IPS DF 19.7 (cell line): ENCODE measurements around the gene ANO8.
"Not testable (repeated sequence)": the region's sequence is repeated elsewhere in the genome, so short reads cannot be mapped to it uniquely, and the experiment has no call there.

ENCODE experiments used
- DNase-seq: peaks from one replicate; pipeline ENCODE4 v3.0.0-alpha.2; 2013; ENCODE audit warnings: low read depth, low spot score

The ANO8 gene

GRCh38 chr19:17312189-17313113, 22.2 kb downstream of the ANO8 start:
- no peak for DNase-seq

- DNase-seq = no peak
These were observed 23.0 kb downstream of the ANO8 start for GRCh38 chr19:17311455-17312188.

- DNase-seq = no peak
These were observed 24.6 kb downstream of the ANO8 start for GRCh38 chr19:17309965-17310461.

GRCh38 chr19:17309198-17309964, 25.3 kb downstream of the ANO8 start, which contains the start of gene DDA1:
TSS of gene DDA1 (plus strand) at chr19:17309563. CDS start at chr19:17309655, 92 bp downstream.
- peak; percentile 100 for DNase-seq

GRCh38 chr19:17307876-17308377, 26.7 kb downstream of the ANO8 start:
- no peak for DNase-seq

GRCh38 chr19:17306285-17306714, 28.4 kb downstream of the ANO8 start:
- DNase-seq = no peak

- peak; percentile 98 for DNase-seq
These were observed 29.0 kb downstream of the ANO8 start, which contains the start of gene MRPL34 for GRCh38 chr19:17305517-17306284. TSS of gene MRPL34 (plus strand) at chr19:17305872. CDS start at chr19:17305893, 21 bp downstream.

- DNase-seq = no peak
These were observed 29.5 kb downstream of the ANO8 start for GRCh38 chr19:17305216-17305516.

GRCh38 chr19:17304386-17305215, 30.1 kb downstream of the ANO8 start:
- no peak for DNase-seq

- no peak for DNase-seq
These were observed 30.8 kb downstream of the ANO8 start for GRCh38 chr19:17303940-17304267.

- peak; percentile 75 for DNase-seq
These were observed 31.3 kb downstream of the ANO8 start, which contains the start of gene ABHD8 for GRCh38 chr19:17303167-17303939. TSS of gene ABHD8 (minus strand) at chr19:17303425. CDS start at chr19:17301616, 1,809 bp downstream.

- no peak for DNase-seq
These were observed 32.1 kb downstream of the ANO8 start for GRCh38 chr19:17302391-17303166.

- no peak for DNase-seq
These were observed 33.5 kb downstream of the ANO8 start for GRCh38 chr19:17300992-17301619.

GRCh38 chr19:17296976-17297375, 37.7 kb downstream of the ANO8 start:
- DNase-seq = no peak

GRCh38 chr19:17296273-17296672, 38.4 kb downstream of the ANO8 start:
- no peak for DNase-seq

- not testable (repeated sequence) for DNase-seq
These were observed 39.1 kb downstream of the ANO8 start for GRCh38 chr19:17295551-17295950.

GRCh38 chr19:17294051-17294891, 40.4 kb downstream of the ANO8 start:
- no peak for DNase-seq
